Hematopoietic multipotent progenitor cell treated with erythropoietin and hydrocortisone succinate and interleukin-3 and kit ligand, for 15 days (in vitro differentiated cells): ENCODE measurements around the gene LY6G5B.

Experiments used
- DNase-seq: peaks from one replicate; pipeline ENCODE4 v3.0.0-alpha.2; 2015; ENCODE audit warnings: low spot score

LY6G5B gene

DNA sequence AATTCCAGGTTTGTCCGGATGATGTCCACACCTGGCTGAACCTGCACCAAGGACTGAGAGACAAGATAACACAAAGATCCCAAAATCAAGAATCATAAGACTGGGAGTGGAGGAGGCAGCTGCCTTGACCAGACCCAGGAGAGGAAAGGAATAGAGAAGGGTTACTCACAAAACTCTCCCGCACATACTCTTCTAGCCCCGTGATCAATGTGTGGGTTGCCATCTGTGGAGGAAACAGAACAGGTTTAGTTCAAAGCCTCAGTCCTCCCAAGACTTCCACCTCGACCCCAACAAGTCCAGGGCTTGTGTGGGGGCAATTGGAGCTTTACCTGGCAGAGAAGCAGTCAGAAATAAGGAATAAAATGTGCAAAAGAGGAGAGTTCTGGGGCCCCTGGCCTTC is 28.4 kb upstream of the LY6G5B start:
- no peak for DNase-seq

DNA sequence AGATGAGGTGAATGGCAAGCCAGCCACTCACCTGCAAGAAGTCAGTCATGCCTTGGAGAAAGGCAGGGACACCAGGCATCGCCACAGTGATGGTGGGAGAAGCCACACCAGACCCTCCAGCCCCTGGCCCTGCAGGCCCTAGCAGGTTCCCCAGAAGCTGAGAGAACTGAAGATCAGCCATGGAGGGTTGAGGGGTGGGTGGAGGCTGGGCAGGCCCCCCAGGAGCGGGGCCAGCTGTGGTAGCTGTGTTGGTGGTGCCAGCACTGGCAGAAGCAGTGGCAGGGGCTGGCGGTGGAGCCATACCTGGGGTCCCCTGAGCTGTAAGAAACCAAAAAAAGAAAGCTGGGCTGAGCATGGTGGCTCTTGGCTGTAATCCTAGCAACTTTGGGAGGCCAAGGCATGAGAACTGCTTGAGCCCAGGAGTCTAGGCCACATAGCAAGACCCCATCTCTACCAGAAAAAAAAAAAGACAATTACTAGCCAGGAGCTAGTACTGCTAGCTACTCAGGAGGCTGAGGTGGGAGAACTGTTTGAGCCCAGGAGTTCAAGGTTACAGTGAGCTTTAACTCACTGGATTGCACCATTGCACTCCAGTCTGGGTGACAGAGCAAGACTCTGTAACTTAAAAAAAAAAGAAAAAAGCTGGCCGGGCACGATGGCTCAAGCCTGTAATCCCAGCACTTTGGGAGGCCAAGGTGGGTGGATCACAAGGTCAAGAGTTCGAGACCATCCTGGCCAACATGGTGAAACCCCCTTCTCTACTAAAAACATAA is 26.8 kb upstream of the LY6G5B start:
- no peak for DNase-seq

DNA sequence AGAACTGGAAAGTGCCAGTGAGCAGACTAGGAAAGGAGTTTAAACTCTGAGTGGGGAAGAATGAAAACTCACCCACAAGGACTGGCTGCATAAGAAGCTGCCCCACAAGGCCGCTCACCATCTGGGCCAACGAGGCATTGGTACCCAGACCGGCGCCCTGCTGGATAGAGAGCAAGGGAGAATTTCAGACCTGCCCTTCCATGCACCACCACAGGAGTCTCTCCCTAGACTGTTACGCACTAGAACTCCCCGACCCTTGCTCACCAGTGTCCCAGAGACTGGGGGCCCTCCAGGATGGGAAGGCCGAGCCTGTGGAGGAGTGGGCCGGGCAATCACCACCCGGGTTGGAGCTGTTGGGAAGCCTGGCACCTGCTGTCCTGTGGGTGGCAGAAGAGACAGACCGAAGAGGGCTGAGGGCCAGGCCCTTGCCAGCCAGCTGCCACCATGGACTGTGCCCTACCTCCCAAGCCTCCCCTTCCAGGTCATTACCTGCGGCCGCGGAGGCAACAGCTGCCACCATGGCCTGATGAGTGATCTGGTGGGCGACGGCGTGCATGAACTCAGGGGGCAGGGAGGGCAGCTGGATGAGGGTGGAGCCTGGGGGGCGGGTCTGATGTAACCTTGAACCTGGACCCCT is 25.8 kb upstream of the LY6G5B start:
- DNase-seq = no peak

DNA sequence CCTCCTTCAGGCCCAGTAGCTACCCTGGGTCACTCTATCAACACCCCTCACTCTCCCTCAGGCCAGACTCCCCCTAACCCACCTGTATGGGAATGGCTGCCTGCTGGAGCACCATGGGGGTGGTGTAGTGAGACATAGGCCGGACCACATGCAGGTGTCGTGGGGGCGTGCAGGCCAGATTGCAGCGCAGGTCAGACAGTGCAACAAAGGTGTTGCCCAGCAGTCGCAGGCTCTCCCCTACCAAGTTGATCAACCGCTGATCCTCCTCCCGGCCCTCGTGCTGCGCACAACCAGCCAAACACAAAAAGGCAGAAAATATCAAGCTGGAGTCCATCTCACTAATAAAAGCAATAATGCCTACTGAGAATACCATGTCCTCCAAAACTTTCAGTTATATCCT is 24.5 kb upstream of the LY6G5B start:
- no peak for DNase-seq

DNA sequence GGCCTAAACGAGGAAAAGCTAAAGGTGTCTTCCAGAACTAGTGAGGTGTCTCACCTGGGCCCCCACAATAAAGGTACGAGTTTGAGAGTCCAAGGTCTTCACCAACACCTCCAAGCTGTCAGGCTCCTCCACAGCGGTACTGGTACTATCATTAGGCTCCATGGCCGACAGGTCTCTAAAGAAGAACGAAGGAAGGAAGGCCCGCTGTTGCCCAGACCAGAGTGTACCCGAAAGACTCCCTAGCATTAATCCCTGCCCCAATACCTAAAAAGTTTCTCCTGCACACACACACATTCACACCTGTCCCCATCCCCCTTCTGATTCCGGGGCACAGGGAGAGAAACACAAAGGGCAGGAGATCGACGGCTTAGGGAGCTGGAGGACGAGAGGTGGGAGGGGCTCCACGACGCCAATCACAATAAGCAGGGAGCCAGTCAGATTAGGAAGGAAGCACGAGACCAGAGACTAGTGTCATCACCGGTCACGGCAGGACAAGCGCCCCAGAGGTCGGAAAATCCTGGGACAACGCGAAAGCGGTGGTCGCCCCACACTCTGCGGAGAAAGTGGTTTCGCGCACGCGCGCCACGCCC is 18.1 kb upstream of the LY6G5B start:
- DNase-seq = peak; percentile 14

DNA sequence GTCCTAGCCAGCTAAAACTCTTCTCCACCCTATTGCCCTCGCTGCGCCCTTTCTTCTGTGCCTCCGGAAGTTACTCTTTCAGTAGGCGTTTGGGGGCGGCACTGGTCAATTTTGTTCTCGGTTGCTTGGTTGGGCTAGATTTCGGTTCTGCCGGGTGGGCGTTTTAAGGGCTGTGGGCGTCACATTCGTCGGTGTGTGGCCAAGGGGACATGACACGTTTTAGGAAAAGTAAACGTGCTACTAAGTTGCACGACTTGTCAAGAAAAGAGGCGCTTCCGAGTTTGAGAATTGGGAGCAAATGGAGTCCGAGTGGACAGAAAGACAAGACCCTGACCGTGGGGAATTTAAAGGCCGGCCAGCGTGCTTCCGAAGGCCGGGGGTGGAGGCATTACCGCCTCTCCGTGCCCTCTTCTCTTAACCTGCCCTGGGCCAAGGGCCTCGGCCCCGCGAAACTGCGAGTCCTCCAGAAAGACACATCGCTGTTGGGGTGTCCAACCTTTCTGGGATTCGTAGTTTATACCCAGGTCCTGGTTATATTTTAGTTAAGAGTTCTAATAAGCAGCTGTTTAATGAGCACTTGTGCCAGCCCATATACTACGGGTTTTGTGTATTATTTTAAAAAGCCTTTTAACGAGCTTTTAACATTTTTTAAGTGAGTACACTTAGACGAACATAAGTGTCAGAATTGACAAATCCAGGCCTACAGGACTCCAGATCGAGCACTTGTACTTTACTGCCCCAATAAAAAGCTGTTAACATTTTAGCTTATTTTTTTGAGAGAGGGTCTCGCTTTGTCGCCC is 16.7 kb upstream of the LY6G5B start:
- no peak for DNase-seq

DNA sequence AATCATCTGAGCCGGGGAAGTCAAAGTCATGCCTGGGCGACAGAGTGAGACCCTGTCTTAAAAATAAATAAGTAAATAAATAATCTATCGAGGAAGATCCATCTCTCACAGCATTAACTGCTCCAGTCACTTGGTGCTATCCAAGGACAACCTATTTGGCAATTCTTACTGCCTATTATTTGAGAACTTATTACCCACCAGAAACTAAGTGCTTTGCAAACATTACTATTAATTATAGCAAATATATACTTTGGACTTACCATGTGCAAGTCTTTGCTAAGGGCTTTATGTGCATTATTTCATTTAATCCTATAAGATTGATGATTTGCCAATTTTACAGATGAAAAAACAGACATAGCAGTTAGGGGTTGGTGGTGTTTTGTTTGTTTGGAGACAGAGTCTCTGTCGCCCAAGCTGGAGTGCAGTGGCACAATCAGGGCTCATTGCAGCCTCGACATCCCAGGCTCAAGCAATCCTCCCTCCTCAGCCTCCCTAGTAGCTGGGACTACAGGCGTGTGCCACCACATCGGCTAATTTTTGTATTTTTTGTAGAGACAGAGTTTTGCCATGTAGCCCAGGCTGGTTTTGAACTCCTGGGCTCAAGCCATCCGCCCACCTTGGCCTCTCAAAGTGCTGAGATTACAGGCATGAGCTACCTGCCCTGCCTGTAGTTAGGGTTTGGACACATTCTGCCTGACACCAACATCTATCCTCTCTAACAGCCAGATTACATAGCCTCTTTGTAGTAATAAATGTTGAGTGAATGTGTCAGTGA is 15.0 kb upstream of the LY6G5B start:
- DNase-seq = no peak

DNA sequence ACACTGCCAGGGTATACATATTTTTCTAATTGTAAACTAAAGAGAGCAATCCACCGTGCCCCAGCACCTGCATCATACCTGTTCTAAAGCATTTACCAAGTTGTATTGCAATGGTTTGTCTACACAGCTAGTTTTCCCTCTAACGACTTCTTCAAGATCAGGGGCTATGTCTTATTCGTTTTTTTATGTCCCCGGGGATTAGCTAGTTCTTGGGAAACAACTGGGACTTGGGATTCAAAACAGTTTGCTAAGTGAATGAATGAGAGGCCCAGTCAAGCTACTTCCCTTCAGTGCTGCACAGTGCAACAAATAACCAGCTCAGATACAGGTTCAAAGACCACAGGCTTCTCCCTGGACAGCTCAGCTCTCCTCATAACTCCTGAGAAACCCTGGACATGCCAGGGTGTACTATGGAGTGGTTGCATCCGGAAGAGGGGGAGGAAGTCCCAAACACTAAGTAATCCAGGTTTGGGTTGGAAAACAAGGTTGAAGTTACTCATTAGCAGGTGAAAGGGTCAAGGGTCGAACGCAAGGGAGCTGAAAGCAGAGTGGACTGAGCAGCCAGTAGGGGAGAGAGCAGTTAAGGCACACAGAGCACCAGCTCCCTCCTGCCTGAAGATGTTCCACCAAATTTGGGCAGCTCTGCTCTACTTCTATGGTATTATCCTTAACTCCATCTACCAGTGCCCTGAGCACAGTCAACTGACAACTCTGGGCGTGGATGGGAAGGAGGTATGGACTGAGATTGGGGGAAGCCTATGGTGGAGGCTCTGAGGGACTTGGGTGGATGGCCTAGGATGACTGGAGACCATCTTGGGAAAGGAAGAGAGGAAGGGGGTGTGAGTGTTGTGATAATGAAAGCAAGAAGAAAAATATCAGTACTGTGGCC is 14.2 kb upstream of the LY6G5B start, which contains the start of gene APOM:
APOM (plus strand) TSS at position 546 of the 889 bp plus-strand sequence; CDS start at position 619, 73 bp downstream.
- DNase-seq = no peak

DNA sequence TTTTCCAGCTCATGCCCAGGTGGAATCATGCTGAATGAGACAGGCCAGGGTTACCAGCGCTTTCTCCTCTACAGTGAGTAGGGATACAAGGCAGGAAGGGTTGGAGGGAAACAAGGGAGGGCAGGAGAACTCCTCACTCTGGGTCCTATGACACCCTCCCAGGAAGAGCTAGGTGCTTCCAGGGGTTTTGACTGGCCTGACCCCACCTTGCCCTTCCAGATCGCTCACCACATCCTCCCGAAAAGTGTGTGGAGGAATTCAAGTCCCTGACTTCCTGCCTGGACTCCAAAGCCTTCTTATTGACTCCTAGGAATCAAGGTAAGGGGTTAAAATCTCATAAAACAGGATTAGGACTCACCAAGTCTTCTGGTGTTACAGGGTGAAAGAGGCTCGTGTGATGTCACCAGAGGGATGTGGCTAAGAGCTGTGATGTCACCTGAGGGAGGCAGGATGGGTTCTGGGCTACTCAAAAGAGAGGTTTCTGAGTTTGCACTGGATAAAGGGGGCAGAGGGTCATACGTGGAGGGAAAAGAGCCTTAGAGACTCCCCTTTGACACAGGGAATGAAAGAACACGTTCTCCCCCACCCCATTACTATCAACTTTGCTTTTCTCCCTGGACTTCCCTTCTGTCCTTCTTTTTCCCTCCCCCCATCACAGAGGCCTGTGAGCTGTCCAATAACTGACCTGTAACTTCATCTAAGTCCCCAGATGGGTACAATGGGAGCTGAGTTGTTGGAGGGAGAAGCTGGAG is 12.2 kb upstream of the LY6G5B start:
- DNase-seq = no peak

DNA sequence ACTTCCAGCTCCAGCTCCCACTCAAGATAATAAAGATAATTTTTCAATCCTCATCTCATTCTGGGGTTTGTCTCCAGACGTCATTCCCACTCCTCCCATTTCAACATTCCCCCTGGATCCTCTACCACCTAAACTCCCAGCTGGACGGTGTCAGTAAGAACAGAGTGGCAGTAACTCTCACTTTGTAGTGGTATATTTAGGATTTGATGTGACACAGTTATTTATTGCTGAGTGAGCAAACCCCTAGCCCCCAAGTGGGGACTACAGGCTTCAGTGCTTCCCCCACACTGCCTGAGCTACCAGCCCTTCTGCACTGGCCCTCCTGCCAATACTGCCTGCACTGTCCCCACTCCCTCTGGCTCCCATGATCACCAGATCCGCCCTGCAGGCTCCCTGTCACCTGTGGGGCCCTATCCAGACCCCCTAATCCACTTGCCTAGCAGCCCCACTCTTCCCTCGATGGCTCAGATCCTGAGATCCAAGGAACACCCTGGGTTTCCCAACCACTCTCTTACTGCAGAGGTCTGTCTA is 11.6 kb upstream of the LY6G5B start:
- no peak for DNase-seq

DNA sequence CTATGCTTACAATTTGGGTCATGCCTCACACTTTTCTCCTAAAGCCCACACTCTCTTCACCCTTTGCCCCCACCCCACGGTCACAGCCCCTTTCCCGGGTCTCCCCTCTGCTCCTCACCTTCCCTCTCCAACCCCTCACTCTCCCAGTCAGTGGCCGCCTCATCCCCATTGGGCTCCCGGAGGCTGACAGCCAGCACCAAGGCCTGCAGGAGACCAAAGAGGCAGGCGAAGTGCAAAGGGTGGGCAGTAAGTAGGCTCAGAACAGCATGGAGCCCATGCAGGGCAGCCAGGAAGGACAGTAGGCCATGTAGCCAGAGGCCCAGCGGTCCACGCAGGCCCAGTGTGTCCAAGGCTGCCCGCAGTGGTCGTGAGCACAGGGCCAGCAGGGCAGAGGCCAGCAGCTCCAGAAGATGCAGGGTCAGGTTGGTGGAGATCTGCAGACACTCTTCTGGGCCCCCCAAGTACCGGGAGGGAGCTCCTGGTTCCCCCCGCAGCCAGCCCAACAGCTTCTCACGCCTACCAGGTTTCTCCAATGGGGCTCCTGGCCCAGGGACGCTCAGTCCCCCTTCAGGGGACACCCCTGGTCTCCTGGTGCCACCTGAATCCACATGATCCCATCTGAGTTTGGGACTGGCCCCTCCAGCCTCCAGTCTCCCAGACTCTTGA is 10.7 kb upstream of the LY6G5B start:
- no peak for DNase-seq

DNA sequence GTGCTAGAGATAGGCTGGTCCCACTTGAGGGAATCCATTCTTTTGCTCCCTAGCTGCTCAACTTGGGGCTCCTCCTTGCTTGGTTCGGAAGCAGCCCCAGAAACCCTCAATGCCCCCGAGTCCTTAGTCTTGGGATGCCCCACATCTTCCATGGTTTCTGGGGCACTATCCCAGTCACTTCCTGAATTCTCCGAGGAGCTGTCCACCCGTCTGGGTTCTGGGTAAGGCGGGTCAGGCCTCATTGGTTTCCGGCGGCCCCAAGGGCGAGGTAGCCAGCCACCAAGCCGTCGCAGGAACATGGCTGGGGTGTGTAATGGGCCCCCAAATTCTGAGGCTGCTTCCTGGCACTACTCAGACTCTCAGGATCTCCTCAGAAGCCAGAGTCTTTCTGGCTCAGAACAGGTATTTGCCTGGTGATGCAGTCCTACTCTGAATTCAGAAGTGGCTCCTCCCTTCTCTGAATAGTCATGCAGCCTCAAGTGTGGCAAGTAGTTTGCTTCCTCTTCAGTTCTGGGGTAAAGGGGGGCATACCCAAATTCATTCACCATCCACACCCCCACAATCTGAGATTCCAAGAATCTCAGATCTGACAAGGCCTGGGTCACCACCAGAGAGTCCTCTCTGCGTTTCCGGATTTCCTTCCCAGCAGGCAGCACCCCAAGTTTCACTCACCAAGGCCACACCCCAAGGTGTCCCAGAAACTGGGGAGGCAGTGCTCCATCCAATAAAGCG is 10.0 kb upstream of the LY6G5B start:
- peak; percentile 33 for DNase-seq

DNA sequence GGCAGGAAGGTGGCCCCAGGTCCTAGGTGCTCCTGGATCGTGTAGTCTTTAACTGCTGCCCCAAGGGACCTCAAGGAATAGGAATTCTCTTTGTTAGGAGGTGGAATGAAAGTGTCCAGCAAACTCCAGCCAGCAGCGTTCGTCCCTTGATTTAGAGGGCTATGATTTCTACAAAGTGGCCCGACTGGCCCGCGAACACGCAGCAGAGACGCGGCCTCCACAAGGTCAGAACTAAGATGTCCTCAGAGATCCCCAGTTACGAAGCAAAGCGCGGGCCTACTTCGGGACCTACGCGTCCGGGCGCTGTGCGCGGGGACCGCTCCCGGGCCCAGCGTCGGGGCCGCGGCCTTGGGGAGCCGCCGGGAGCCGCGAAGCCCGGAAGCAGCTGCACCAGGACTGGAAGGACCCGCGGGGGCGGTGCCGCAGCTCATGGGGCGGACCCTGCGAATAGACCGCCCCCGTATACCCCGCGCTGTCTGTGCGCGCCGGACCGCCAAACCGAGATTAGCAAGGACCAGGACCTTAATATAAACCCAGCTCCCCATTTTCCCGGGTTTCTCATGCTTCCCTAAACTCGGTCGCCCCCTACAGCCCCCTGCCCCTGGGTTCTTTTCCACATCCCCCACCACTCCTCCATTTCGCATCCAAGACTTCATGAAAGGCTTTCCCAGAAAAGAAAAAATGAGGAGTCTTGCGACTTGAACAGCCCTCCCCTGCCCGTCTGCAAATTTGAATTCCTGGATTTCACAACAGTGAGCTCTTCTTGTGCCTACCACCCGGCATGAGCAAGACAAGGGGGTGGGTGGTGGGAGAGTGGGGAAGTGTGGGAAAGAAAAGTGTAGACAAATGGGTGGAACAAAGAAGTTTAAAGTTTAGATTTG is 9.2 kb upstream of the LY6G5B start, which contains the start of gene C6orf47:
C6orf47 (minus strand) TSS at position 398 of the 881 bp plus-strand sequence. CDS start 831 bp downstream, outside the sequence.
- DNase-seq = peak; percentile 80

DNA sequence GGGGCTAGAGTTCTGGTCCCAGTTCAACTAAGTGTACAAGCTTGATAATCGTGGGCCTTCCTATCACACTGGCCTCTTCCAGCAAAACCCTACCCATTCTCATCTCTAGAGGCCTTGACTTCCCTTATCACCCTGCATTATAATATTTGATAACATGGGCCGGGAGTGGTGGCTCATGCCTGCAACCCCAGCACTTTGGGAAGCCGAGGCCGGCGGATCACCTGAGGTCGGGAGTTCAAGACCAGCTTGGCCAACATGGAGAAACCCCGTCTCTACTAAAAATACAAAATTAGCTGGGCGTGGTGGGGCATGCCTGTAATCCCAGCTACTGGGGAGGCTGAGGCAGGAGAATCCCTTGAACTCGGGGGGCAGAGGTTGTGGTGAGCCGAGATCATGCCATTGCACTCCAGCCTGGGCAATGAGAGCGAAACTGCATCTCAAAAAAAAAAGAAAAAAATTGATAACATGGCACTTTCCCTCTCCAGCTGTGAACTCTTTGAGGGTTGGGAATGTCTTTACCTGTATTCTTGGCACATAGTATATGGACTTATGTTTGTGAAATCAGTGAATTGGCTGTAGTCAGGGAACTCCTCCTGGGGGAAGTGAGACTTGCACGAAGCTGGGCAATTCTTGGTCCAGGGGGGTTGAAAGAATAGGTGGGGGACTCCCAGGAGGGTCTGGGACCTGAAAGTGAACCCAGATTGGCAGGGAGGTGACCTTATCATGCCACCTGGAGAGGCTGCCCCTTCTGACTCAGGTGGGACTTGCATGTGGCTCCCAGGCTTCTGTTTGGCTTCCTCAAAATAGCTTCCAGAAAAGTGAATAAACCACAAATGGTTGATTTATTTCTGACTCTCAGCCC is 8.3 kb upstream of the LY6G5B start:
- DNase-seq = no peak

DNA sequence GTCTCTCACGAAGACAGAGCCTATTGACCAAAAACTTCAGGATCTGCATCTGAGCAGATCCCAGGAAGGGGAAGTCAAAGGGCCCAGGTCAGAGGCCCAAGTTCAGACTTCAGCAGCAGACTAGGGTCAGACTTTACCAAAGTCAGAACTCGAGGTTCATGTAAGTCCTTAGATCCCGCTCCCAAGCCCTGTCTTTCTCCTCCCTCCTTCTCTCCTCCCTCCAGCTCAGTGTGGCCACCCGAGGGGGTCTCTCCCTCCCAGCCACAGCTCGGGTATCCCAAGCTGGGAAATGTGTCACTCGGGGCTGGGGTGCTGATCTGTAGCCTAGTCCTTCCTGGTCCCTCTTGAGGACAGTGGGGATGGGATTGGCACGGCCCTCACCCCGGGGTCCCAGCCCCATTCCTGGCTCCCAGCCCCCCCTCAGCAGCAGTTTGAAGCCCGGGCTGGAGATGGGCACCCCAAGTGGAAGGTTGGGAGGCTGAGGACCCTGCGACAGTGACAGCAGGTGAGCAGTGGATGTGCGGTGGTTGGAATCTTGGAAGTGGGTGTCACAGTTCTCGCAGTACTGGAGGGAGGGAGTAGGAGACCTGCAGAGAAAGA is 7.6 kb upstream of the LY6G5B start:
- DNase-seq = no peak
